Activated T-cell treated with anti-CD3 and anti-CD28 coated beads for 1 hour (primary cell): ENCODE measurements around the gene LBHD2.
A peak's percentile ranks its signal among the peaks of the same experiment; 100 is the strongest.

Source experiments
- DNase-seq: peaks from one replicate; pipeline ENCODE4 v3.0.0-alpha.2; 2020; ENCODE audit warnings: low read depth

Gene LBHD2

DNA sequence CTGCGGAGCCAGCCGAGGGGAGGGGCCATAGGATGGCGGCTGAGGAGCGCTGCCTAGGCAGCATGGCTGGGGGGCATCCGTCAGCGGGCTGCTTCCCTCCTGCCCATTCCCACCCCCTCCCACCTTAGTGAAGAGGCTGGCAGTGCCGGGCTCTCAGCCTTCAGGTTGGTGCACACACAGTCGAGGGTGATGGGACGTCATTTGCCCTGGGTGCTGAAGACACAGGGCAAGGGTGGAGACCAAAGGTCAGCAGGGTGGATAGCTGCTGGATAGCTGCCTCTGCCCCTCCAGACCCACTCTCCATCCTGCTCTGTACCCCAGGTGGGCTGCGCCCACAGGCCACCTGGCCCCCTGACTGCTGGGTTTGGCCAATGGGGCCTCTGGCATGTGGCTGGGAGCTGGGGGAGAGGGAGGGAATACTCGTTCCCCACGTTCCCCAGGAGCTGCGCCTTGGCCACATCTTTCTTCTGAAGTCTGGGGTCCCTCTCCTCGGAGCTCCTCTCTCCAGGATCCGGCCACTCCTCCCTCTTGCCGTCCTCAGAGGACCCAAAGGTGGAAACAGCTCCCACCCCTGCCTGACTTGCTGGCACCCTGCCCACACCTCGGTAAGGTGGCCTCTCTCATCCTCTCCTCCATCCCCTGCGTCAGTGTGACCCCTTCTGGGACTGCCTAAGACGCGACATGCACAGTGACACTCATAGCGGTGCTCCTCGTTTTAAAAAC lies 15.5 kb upstream of the LBHD2 start:
- no peak for DNase-seq

DNA sequence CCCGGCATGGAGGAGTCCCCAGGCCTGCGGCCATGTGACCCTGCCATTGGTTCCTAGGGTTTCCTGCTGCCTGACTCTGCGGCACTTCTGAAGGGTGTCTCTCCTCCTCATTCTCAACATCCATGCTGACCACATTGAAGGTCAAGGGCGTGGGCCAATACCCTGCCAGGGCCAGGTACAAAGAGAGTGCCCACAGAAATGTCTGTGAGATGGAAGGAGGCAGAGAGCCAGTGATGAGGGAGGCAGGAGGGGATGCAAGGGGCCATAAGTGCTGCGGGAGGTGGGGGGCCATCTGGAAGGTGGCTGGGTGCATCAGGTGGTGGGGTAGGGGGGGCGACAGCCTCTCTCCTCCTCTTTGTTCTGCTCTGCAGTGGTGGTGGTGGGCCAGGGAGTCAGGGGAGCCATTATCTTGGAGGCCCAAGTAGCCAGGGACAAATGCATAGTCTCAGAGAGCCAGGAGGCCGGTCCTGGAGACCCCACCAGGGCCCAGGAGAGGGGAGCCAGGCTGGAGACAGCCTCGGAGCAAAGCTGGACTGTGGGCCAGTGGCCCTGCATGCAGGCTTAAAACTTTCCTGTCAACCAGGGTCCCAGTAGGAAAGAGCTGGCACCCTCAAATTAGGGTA lies 13.6 kb upstream of the LBHD2 start:
- no peak for DNase-seq

DNA sequence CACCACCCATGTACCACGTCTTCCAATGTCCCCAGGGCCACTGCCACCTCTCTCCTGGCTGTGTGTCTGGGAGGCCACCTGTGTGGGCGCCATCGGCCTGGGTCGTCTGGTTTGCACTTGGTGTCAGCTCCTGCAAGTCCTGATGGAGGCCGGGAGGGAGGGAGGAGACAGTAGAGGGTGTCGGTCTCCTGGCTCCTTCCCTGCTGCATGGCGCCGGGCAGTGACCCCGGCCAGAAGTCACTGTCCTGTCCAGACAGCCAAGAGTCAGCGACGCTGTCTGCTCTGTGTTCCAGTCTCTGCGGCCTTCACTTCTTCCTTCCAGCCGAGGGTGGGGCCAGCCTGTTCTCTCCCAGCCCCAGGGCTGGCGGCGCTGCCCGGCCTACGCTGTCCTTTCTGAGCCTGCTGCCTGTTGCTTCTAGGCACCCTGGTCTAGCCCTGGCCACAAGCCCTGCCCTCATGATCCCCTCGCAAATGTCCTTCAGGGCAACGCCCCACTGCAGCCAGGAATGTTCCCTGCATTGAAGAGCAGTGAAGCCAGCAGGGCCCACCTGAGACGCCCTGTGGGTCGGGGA lies 13.0 kb upstream of the LBHD2 start:
- no peak for DNase-seq

GRCh38 chr14:103071544-103072251 lies 12.3 kb upstream of the LBHD2 start:
- no peak for DNase-seq

GRCh38 chr14:103072595-103073366 lies 11.2 kb upstream of the LBHD2 start:
- DNase-seq: no peak

- DNase-seq: no peak
Observed at GRCh38 chr14:103073367-103073875, 10.6 kb upstream of the LBHD2 start.

DNA sequence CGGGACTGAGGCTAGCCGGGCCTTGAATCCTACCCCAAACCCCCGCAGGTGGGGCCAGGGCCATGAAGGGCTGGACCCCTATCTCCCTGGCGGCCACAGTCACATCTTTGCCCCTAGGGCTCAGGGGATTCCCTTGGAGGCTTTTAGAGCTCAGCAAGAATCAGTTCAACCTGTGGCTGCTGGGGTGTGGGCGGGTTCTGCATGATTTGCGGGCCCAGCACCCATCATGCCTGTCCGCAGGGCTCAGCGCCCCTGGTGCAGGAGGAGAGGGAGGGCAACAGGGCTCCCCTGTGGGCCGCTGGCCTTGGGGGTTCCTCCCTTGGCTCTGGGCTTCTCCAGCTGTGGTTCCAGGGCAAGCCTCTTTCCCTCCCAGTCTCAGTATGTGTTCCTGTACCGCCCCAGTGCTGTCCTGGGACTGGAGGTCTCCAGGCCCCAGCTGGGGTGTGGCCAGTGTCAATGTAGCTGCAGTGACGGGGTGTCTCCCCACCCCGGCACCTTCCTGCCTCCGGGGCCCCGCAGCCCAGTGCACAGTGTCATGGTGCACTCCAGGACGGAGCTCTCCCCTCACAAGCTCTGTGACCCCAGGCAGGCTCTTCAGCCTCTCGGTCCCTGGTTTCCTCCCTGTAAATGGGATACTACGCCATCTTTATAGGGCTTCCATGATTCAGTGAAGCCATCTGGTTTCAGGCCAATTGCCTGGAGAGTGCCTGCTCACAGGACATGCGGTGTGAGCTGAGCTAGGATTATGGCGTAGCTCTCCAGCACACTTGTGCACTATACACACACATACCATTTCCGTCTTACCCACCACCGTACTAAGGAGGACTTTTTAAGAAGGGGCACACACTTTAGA lies 9.9 kb upstream of the LBHD2 start:
- no peak for DNase-seq

GRCh38 chr14:103074729-103075367 lies 9.2 kb upstream of the LBHD2 start:
- no peak for DNase-seq

GRCh38 chr14:103078420-103078749 lies 5.6 kb upstream of the LBHD2 start:
- DNase-seq: peak; percentile 67

DNA sequence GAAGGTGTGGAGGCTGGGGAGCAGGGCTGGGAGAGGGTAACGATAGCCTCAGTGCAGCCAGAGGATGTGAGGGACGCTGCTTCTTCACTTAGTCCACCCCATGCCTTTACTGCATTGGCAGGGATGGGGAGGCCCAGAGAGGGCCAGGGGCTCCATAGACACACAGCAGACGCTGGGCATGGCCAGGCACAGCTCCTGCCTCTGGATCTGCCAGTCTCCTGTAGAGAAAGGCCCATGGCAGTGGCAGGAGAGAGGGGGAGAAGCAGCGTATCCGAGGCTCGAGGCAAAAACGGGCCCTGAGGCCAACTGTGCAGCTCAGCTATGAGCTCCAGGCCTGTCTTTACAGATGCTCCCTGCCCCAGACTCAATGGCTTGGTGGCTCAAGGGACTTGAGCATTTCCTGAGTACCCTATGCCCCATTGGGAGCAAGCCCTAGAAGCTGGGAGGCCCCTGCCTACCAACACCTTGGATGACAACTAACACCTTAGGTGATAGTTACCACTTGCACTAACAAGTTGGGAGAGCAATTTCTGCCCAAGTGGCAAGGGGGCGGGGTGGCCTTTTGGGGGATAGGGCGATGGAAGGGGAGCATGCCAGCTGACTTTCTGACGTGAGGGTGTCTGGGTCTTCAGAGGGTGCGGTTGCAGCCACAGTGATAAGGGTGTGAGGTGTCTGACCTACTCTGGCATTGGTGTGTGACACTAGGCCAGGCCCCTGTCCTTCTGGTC lies 5.0 kb upstream of the LBHD2 start:
- DNase-seq: no peak

- DNase-seq: no peak
Observed at GRCh38 chr14:103081951-103082350, 2.1 kb upstream of the LBHD2 start.

DNA sequence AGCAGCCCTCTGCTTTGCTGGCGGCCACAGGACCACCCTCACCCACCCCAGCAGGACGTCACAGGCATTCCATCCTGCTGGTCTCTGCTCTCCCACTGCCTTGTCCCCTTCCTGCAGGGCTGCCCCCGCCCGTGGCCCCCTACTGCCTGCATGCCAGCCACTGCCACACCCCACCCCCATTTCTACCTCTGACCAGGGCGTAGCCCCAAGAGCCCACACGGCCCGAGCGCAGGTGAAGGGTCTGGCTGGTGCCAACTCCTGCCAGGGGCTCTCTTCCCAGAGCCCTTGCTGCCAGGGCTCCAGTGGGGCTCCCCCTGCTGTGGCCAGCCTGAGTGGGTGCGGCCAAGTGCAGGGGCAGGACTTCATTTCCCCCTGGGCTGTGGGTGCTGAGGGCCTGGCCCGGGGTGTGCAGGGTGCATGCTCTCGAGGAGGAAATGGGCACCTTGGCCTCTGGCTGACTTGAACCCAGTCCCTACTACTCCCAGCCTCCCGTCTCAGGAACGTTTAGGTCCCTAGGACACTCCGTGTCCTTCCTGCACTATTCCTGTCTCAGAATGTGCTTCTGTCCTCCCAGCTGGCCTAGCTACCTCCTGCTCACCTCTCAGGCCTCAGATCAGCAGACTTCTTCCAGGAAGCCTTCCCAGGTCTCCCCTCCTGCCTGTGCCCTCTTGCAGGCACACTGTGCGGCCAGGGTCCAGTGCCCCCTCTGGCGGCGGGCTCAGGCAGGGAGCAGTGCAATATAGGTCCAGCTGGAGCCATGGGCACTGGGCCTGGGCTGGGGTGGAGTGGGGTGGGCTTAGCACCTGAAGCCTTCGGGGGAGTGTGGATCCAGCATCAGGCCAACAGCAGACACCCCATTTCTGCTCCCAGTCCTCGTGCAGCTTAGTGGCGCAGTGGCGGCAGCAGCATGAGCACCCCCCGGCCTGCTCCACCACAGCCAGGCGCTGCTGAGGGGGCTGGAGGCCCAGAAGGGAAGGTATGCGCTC lies 1.4 kb downstream of the LBHD2 start:
- no peak for DNase-seq

- DNase-seq: no peak
Observed at GRCh38 chr14:103086771-103087342, 2.8 kb downstream of the LBHD2 start.

DNA sequence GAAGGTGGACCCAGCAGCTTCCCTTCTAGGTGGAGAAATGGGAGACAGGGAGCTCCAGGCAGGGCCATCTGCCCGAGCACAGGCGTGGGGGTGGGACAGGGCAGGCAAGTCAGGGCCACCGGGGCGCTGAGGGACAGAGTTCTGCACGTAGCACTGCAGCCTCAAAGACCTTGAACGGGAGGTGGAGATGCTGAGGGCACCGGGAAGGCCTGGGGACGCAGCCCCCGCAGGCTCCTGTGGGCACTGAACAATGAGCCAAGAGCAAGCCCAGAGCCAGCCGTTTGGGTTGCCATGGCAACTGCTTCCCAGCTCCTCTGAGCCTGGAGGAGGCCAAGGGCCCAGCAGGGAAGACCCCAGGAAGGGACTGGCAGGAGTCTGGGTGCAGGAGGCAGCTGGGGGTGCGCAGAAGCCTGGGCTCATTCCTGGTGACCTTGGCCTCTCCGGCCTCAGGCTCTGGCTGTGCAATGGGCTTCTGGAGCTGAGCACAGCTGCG lies 3.4 kb downstream of the LBHD2 start:
- DNase-seq: no peak

- no peak for DNase-seq
Observed at GRCh38 chr14:103088921-103089320, 4.9 kb downstream of the LBHD2 start.

GRCh38 chr14:103089386-103090335 lies 5.7 kb downstream of the LBHD2 start:
- no peak for DNase-seq

DNA sequence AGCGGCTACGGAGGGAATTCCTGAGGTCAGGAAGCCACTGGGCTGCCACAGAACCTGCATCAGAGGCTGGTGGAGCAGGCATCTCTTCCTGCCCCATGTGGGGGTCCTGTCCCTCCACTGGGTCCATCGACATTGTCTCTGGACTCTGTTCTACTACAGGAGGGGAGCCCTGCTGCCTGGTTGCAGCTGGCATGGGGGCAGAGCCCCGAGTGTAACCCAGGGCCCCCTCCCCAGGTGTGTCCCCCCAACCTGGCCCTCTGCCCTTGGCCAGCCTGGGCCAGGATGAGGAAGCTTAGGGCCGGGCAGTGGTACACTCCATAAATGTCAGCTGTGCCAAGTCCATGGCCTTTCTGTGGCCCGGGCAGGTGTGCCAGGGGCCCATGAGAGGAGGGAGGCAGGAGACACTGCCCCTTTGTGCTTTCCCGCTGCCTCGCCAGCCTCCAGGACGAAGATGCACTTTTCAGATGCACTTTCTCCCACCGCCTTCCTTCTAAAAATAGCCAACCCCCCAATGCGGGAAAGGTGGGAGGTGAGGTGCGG lies 6.5 kb downstream of the LBHD2 start:
- DNase-seq: no peak
